Measurements from ENCODE around the gene TNNI2.

DNA sequence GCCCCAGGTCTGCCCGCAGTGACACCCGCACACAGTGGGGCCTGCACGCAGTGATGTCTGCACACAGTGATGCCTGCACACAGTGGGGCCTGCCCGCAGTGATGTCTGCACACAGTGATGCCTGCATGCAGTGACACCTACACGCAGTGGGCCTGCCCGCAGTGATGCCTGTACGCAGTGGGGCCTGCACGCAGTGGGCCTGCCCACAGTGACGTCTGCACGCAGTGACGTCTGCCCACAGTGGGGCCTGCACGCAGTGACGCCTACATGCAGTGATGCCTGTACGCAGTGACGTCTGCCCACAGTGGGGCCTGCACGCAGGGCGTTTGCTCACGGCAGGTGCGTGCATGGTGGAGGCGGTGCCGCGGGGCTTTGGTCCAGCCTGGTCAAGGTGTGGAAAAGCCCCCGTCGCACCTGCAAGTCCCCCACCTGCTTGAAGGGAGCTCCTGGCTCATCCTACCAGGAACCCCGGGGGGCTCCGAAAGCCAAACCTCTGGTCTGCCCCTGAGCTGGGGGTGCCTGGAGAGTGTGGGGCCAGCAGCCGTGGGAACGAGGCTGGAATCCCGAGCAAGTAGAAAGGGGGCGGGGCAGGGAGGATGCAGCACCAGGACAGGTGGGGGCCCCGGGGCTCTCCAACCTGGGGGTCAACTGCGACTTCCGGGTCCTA, 12.9 kb upstream of the TNNI2 start:
- TF ChIP-seq, protein P1, sequence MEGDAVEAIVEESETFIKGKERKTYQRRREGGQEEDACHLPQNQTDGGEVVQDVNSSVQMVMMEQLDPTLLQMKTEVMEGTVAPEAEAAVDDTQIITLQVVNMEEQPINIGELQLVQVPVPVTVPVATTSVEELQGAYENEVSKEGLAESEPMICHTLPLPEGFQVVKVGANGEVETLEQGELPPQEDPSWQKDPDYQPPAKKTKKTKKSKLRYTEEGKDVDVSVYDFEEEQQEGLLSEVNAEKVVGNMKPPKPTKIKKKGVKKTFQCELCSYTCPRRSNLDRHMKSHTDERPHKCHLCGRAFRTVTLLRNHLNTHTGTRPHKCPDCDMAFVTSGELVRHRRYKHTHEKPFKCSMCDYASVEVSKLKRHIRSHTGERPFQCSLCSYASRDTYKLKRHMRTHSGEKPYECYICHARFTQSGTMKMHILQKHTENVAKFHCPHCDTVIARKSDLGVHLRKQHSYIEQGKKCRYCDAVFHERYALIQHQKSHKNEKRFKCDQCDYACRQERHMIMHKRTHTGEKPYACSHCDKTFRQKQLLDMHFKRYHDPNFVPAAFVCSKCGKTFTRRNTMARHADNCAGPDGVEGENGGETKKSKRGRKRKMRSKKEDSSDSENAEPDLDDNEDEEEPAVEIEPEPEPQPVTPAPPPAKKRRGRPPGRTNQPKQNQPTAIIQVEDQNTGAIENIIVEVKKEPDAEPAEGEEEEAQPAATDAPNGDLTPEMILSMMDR (IDR thresholded peaks at IDR 0.05) = no peak
- no peak for TF ChIP-seq EZH2 (IDR thresholded peaks at IDR 0.05; ENCODE audit: borderline replicate concordance, insufficient read depth, low read depth, low read length, poor library complexity, severe bottlenecking)
